Measurements from ENCODE around the gene GPR75.

DNA sequence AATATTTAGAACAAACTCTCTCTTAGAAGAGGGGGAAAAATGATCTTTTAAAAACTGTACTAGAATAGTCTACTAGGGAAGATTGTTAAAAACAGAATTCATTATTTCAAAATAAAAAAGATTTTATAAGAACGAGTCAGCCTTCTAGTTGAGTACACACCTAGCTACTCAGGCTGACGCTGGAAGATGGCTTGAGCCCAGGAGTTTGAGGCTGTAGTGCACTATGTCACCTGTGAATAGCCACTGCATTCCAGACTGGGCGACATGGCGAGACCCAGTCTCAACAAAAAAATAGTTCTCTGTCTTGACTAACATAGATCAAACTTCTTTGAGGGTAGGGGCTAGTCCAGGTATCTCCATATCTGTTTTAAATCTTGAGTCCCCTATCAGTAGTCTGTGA lies 39.1 kb downstream of the GPR75 start:
- TF ChIP-seq POLR2A (IDR thresholded peaks at IDR 0.05) = no peak
- TF ChIP-seq, protein P1, sequence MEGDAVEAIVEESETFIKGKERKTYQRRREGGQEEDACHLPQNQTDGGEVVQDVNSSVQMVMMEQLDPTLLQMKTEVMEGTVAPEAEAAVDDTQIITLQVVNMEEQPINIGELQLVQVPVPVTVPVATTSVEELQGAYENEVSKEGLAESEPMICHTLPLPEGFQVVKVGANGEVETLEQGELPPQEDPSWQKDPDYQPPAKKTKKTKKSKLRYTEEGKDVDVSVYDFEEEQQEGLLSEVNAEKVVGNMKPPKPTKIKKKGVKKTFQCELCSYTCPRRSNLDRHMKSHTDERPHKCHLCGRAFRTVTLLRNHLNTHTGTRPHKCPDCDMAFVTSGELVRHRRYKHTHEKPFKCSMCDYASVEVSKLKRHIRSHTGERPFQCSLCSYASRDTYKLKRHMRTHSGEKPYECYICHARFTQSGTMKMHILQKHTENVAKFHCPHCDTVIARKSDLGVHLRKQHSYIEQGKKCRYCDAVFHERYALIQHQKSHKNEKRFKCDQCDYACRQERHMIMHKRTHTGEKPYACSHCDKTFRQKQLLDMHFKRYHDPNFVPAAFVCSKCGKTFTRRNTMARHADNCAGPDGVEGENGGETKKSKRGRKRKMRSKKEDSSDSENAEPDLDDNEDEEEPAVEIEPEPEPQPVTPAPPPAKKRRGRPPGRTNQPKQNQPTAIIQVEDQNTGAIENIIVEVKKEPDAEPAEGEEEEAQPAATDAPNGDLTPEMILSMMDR (IDR thresholded peaks at IDR 0.05) = no peak

Data from uterus (tissue), 2 donors.